ENCODE data around the gene NUP188.

The NUP188 gene

DNA sequence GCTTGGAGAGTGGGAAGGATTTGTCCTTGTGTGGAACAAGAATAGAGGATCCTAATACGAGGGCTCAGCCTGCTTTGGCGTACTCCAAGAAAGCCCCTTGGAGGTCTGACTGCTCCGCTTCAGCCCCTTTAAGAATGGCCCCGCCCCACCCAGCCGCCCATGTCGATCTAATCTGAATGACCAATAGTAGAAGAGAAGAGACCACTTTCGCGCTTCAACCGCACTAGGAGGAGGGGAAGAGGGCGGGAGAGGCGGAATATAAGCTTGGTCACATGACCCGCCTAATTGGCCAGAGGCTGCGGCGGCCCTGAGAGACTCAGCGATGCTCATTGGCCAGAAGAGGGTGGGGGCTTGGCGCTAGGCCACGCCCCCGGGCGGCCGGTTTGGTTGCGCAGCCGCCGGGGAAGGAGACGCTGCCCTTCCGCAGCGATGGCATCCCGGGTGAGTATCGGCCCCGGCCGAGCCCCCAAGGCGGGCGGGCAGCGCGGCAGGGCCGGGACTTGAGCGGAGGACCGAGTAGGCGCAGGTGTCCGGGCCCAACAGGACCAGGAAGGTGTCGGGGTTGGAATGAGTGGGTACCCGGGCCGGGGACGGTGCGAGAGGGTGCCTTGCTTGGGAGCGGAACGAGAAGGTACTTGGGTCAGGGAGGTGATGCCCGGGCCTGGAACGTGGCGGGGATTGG, 88.9 kb downstream of the NUP188 start, which contains the start of gene MIGA2:
TSS of gene MIGA2 (plus strand) at position 386 of the 682 bp plus-strand sequence. CDS start 3,969 bp downstream, outside the sequence.
- Histone ChIP-seq H3K4me3 (ENCODE audit: low read depth in 1 of 2, low read length in 1 of 2) (peak within 1 kb of the TSS; percentile 93 to 98), H3K27me3 (no peaks in the 10 kb centered on the region), H3K27ac (peak within 1 kb of the TSS; percentile 84), H3K36me3 (peaks cover 5% of the 10 kb centered on the region), H3K4me1 (ENCODE audit: control insufficient read depth in 1 of 2, insufficient read depth in 1 of 2, low read depth in 1 of 2, low read length in 1 of 2) (peaks cover 21 to 26% of the 10 kb centered on the region in 2 experiments), H3K9me3 (no peaks in the 10 kb centered on the region)
- TF ChIP-seq, protein P1, sequence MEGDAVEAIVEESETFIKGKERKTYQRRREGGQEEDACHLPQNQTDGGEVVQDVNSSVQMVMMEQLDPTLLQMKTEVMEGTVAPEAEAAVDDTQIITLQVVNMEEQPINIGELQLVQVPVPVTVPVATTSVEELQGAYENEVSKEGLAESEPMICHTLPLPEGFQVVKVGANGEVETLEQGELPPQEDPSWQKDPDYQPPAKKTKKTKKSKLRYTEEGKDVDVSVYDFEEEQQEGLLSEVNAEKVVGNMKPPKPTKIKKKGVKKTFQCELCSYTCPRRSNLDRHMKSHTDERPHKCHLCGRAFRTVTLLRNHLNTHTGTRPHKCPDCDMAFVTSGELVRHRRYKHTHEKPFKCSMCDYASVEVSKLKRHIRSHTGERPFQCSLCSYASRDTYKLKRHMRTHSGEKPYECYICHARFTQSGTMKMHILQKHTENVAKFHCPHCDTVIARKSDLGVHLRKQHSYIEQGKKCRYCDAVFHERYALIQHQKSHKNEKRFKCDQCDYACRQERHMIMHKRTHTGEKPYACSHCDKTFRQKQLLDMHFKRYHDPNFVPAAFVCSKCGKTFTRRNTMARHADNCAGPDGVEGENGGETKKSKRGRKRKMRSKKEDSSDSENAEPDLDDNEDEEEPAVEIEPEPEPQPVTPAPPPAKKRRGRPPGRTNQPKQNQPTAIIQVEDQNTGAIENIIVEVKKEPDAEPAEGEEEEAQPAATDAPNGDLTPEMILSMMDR (IDR thresholded peaks at IDR 0.05), result no peak

DNA sequence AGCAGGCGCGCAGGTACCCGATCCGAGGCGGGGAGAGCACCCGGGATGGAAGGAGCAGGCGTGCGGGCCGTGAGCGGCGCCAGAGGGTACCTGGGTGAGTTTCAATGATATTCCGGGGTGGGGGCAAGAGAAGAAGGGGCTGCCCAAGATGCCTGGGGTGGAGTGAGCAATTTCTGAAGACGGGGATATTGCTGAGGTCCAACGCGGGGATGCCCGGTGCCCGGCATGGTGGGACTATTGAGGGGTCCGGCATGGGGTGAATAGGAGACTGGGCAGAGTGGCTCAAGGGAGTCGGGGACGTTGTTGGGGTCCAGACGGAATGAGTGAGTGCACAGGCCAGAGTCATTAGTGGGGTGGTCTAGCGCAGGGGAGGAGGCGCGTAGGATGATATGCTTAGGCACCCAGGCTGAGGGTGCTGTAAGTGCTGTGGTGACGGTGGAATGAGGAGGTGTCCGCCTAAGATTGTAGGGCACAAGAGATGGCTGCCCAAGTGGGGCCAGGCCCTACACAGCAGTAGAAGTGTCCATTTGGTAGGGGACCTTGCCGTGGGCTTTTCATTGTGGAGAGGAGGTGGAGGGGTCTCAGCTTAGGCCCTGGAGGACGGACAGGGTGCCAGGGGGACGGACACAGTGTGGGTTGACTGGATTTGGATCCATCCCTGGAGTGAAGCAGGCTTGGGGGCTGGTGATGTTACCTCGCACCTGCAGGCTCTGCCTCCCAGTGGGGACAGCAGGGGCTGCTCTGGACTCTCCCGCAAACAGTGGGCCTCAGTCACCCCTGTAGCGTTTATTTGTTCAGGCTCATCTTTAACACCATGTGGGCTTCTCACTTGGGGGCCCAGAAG, 89.6 kb downstream of the NUP188 start:
- peak overlapping the region; percentile 93 to 98 for H3K4me3 ChIP-seq (ENCODE audit: low read depth in 1 of 2, low read length in 1 of 2)
- H3K4me1 ChIP-seq (ENCODE audit: control insufficient read depth in 1 of 2, insufficient read depth in 1 of 2, low read depth in 1 of 2, low read length in 1 of 2), result peaks cover 21 to 26% of the 10 kb centered on the region in 2 experiments
- H3K27me3 ChIP-seq, result no peaks in the 10 kb centered on the region
- H3K9me3 ChIP-seq, result no peaks in the 10 kb centered on the region
- H3K36me3 ChIP-seq, result peaks cover 13% of the 10 kb centered on the region
- TF ChIP-seq, protein P1 (IDR thresholded peaks at IDR 0.05), result no peak
- H3K27ac ChIP-seq, result peak overlapping the region; percentile 84

DNA sequence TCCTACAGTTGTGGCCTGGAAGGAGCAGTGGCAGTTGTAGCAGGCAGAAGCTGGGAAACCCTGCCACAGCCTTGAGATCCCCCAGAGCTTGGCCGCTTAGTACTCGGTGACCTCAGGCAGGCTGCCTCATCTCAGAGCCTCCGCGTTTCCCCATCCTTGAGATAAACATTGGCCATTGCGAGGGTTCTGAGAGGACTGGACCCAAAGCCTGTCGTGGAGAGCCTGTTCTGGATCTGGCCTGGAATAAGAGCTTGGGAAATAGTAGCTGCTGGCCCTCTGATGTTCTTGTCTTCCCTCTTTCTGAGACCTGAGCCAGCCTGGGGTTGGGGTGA, 90.2 kb downstream of the NUP188 start:
- H3K4me3 ChIP-seq (ENCODE audit: low read depth in 1 of 2, low read length in 1 of 2), result peak overlapping the region in 1 of 2 experiments; percentile 93
- H3K4me1 ChIP-seq (ENCODE audit: control insufficient read depth in 1 of 2, insufficient read depth in 1 of 2, low read depth in 1 of 2, low read length in 1 of 2), result peaks cover 21 to 26% of the 10 kb centered on the region in 2 experiments
- peaks cover 19% of the 10 kb centered on the region for H3K36me3 ChIP-seq
- H3K9me3 ChIP-seq, result no peaks in the 10 kb centered on the region
- TF ChIP-seq, protein P1 (IDR thresholded peaks at IDR 0.05), result no peak
- no peaks in the 10 kb centered on the region for H3K27me3 ChIP-seq
- H3K27ac ChIP-seq, result no peak overlapping the region

DNA sequence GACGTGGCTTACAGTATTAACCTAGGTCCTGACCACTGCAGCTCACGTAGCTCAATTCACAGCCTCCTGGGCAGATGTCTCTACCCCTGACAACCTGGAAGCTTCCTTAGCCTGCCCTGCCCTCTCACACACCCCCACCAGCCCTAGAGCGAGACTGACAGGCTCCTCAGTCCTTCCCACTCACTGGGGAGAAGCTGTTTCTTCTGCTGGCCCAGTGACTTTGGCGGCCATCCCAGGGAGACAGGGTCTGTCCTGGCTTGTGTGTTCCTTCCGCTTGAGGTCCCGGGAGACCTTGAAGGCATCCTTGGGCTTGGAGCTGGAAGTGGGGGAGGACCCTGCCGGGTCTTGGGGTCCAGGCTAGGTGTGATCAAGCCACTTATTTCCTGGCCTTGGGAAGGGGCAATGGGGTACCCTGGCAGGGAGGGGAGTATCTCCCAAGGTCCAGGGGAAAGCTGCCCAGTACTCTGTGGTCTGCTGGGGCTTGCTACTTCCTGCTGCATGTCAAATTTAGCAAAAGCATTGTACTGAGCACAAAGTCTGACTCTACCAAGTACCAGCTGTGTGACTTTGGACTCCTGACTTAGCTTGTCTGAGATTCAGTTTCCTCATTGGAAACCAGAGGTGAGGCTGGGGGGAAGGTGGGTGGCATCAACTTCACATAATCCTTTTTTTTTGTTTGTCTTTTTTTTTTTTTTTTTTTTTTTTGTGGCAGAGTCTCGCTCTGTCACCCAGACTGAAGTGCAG, 90.8 kb downstream of the NUP188 start:
- TF ChIP-seq, protein P1 (IDR thresholded peaks at IDR 0.05), result no peak
- H3K27ac ChIP-seq, result no peak overlapping the region
- H3K9me3 ChIP-seq, result no peaks in the 10 kb centered on the region
- H3K36me3 ChIP-seq, result peaks cover 22% of the 10 kb centered on the region
- H3K27me3 ChIP-seq, result no peaks in the 10 kb centered on the region
- no peak overlapping the region for H3K4me3 ChIP-seq (ENCODE audit: low read depth in 1 of 2, low read length in 1 of 2)
- peaks cover 21 to 26% of the 10 kb centered on the region in 2 experiments for H3K4me1 ChIP-seq (ENCODE audit: control insufficient read depth in 1 of 2, insufficient read depth in 1 of 2, low read depth in 1 of 2, low read length in 1 of 2)

DNA sequence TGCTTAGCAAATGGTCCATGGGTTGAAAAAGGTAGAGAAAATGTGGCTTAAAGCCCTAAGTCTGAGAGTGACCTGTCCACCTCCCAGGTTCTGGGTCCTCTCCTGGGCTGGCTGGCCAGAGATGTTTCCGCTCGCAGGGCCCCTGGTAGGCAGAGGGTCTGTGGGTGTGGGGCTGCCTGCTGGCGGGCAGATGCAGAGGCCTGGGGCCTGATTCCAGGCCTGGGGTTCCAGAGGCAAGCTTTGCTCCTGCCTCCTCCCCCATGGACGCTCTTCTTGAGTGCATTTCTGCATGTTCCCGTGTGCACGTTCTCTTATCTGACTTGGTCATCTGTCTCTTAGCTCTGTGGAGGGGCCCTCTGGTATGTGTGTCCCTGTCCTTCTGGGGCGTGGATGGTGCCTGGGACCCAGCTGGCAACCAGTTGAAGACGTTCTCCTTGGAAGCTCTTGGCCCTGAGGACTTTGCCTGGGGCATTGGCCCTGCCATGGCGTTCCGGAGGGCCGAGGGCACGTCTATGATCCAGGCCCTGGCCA, 92.7 kb downstream of the NUP188 start:
- Histone ChIP-seq H3K4me1 (ENCODE audit: control insufficient read depth in 1 of 2, insufficient read depth in 1 of 2, low read depth in 1 of 2, low read length in 1 of 2) (peaks cover 21 to 26% of the 10 kb centered on the region in 2 experiments), H3K27me3 (no peaks in the 10 kb centered on the region), H3K36me3 (peaks cover 40% of the 10 kb centered on the region), H3K9me3 (no peaks in the 10 kb centered on the region), H3K27ac (no peak overlapping the region), H3K4me3 (ENCODE audit: low read depth in 1 of 2, low read length in 1 of 2) (no peak overlapping the region)
- TF ChIP-seq, protein P1 (IDR thresholded peaks at IDR 0.05), result no peak
